HG02938 (cell line): ENCODE data around the gene MS4A1.
"Not testable (repeated sequence)": the region's sequence is repeated elsewhere in the genome, so short reads cannot be mapped to it uniquely, and the experiment has no call there.

ENCODE experiments used
- ATAC-seq: cut with Tn5 transposase; IDR thresholded peaks from one replicate; pipeline ENCODE4 v1.9.1; 2021; ENCODE audit warnings: mild to moderate bottlenecking, moderate library complexity; ENCODE audit not compliant: unreplicated experiment

The MS4A1 gene

DNA sequence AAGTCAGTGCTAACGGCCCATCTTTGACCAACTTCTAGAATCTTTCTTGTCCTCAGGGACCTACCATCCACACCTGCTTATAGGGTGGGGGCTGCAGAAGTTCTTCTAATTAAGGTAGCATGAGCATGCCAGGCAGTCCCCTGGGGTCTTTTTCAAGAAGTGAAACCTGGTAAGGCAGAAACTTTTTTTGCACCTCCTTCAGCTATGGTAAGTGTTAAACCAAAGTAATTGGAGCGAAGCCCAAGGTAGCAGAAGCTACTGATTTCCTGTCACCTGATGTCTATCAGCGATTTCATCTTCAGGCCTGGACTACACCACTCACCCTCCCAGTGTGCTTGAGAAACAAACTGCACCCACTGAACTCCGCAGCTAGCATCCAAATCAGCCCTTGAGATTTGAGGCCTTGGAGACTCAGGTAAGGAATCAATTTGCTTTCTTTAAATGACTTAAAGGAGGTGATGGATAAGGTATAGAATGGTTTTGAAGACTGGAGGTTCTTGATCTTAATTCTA, at the start of gene MS4A1:
MS4A1 (plus strand) TSS at position 317 of the 512 bp plus-strand sequence. CDS start 6,528 bp downstream, outside the sequence.
- peak; percentile 86 for ATAC-seq

DNA sequence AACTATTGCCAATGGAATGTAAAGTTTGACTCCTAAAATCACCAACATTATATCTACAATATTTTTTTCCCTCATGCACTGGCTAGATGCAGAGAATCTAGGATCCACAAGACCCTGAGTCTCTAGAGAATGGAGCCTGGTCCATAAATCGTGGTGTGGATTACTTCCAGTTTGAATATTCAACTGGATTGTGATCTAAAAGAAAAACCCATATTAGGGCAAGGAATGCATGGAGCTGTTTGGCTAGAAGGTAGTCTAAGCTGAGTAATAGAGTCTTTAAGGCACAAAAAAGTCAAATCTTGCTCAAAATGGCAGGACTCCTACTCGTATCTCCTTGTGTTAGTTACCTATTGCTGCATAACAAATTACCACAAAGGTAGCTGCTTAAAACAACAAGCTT, 35.6 kb upstream of the MS4A1 start:
- ATAC-seq: no peak

DNA sequence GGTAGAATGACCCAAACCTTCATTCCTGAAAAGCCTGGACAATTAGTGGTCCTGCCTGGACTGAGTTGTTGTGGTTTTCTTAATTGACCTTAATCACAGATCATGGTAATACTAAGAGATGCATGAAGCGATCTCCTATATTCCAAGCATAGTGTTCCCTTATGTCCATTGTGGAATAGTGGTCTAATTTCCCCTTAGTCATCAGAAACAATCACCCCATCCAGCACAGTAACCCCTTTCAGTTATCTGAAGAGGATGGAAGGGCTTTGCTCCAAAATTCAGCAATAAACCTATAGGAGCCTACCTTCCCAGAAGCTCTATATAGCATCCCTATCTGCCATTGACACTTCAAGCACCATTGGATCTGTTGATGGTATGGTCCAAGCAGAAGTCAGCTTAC, 33.0 kb upstream of the MS4A1 start:
- no peak for ATAC-seq

DNA sequence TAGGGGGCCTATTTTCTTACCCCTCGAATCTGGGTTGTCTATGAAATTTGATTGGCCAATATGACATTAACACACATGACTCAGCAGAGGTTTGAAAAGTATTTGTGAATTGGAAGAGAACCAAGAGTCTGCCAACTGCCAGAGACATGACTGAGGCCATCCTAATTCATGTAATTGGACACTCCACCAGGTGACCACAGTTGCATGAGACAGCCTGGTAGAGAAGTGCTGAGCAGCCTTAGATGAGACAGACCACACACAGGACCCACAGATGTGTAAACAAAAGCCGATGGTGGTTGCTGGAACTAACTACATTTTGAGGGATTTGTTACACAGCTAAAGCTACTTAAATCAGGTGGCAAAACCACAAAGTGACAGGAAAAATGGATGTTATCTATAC, 27.1 kb upstream of the MS4A1 start:
- no peak for ATAC-seq

DNA sequence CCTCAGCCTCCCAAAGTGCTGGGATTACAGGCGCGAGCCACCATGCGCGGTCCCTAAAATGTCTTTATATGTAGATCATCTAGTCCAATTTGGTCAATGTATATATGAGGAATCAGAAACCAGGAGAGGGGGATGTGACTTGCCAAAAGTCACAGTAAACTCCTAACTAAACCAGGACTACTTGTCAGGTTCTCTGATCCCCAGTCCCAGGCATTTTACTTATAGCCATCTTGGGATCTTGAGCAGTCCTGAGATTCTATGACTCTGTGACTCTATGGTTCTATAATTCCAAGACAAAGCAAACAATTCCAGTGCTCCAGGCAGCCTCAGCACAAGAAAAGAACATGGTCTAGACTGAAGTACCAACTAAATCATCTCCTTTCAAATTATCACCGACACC, 26.4 kb upstream of the MS4A1 start, which contains the start of gene MS4A5:
MS4A5 (plus strand) TSS at position 301 of the 400 bp plus-strand sequence. CDS start 103 bp downstream, outside the sequence.
- no peak for ATAC-seq

DNA sequence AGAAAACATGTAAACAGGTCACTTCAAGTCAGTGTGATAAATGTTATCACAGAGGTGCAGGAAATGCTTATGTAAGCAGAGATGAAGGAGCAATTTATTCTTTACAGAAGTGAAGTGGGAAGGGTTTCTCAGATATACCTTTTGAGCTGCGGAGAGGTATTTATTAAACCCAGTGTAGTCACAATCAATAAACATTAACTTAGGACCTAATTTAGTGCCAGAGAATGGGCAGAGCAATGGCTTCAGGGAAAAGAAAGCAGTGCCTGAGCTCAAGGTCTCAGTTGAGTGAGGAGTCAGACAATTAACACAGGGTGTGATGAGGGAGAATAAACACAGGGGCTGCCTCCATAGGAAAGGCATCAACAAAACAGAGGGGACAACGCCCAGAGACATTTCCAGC, 24.4 kb upstream of the MS4A1 start:
- ATAC-seq: no peak

DNA sequence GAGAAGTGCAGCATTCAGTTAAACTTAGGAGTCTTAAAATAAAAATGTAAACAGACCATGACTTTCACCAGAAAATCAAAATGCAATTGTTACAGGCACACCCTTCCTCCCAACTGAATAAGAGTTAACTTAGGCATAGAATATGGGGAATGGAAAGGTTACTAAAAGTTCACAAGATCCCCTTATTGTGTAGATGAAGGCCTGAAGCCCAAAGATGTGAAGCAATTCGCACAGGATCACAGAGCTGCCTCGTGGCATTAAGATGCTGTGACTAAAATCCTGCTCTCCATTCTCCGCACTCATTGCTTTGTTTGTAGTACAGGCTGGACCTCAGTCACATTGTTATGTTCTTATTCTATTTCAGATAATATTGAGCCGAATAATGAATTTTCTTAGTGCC, 22.2 kb upstream of the MS4A1 start:
- ATAC-seq: no peak

DNA sequence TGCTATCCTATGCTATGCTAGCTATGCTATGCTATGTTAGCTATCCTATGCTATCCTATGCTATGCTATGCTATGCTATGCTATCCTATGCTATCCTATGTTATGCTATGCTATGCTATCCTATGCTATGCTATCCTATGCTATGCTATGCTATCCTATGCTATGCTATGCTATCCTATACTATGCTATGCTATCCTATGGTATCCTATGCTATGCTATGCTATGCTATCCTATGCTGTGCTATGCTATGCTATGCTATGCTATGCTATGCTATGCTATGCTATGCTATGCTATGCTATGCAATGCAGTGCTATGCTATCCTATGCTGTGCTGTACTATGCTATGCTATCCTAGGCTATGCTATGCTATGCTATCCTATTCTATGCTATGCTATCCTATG, 8.6 kb upstream of the MS4A1 start:
- no peak for ATAC-seq

DNA sequence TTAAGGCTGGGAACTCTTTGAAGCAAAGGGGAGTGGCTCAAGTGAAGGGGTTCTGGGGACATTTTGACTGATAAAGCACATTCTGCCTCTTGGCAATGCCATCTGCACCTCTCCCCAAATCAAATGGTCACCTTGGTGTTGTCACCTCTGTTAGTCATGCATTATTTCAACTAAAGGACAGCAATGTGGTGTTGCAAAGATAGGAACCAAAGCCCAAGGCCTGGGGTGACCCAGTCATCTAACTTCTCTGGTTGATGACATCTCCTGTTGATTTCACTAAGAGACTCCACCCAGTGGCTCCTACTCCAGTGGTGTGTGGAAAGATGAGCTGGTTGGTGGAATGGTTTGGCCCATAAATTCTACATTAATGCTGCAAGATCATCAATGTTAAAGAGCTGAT, 7.8 kb upstream of the MS4A1 start:
- ATAC-seq: no peak

DNA sequence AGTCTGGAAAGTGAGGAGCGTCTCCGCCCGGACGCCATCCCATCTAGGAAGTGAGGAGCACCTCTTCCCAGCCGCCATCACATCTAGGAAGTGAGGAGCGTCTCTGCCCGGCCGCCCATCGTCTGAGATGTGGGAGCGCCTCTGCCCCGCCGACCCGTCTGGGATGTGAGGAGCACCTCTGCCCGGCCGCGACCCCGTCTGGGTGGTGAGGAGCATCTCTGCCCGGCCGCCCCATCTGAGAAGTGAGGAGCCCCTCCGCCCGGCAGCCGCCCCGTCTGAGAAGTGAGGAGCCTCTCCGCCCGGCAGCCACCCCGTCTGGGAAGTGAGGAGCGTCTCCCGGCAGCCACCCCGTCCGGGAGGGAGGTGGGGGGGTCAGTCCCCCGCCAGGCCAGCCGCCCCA, 4.5 kb upstream of the MS4A1 start:
- not testable (repeated sequence) for ATAC-seq

DNA sequence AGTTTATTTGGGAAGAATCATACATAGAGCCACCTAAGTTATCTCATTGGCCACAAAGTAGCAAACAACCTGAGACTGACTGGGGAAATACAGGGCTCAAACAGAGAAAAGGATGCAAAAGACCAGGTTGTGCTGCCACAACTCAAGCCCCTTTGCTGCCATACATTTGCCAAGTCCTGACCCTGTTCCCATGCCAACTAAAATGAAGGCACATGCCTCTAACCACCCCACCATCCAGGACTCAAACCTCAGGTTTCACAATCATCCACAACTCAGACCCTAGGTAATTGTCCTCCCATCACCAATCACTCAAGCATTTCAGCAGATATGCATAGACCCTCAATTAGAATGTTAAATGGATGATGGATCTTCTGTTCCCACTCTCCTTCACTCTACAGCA, 1.4 kb upstream of the MS4A1 start:
- no peak for ATAC-seq

DNA sequence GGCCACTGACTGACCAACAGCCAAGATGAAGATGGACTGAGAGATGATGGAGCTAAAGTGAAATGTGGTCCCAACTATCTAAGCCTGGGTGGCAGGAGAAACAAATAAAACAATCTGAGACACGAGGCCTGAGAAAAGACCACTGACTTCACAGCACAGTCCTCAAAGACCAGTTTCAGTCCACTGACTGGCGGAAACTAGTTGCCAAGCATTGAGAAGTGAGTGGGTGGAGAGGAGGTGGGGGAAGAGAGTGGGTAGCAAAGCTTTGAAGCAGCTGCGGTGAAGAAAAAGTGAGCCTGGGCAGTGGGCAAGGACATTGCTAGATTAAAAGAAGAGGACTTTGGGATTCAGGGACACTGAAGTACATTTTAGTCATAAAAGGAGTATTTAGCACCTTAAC, 1.9 kb downstream of the MS4A1 start:
- ATAC-seq: peak; percentile 34

DNA sequence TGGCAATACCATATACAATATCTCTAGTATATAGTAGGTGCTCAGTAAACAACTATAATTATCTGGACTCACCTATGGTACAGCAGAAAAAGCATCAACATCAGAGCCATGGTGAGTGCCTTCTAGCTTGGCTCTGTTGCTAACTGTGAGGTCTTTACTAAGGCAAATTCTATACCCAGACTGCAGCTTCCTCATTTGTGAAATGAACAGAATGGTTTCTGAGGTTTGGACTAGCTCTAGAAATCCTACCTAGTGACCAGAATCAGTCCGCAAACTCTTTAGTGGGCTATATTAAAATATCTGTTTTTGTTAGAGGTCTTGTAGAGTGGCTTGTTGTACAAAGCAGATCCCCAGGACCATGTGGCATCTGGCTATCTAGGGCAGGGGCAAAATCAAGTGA, 3.7 kb downstream of the MS4A1 start:
- ATAC-seq: no peak

DNA sequence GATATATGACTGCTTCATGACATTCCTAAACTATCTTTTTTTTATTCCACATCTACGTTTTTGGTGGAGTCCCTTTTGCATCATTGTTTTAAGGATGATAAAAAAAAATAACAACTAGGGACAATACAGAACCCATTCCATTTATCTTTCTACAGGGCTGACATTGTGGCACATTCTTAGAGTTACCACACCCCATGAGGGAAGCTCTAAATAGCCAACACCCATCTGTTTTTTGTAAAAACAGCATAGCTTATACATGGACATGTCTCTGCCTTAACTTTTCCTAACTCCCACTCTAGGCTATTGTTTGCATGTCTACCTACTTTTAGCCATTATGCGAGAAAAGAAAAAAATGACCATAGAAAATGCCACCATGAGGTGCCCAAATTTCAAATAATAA, 13.2 kb downstream of the MS4A1 start:
- no peak for ATAC-seq

DNA sequence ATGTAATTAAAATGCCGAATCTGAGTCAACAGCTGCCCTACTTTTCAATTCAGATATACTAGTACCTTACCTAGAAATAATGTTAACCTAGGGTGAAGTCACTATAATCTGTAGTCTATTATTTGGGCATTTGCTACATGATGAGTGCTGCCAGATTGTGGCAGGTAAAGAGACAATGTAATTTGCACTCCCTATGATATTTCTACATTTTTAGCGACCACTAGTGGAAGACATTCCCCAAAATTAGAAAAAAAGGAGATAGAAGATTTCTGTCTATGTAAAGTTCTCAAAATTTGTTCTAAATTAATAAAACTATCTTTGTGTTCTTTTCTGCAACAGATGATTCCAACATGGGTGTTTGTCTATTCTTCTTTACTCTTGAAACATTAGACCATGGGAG, 14.1 kb downstream of the MS4A1 start:
- no peak for ATAC-seq

DNA sequence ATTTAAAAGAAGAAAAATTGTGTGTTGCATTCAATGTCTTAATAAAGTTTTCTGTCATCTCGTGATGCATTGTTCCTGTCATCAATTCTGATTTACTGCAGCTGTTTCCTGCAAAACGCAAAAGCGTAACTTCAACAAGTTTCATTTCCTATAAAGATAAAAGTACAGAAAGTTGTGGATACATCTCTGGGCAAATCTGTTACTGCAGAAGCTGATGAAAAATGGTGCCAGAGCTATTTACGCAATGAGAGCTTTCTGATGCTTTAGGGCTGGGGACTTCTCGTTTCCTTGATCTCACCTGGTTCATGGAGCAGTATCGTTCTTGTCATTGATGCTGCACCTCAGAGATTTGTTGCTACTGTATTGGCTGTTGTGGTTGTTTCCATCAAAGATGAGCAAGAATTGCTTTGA, 21.4 kb downstream of the MS4A1 start:
- peak; percentile 54 for ATAC-seq

DNA sequence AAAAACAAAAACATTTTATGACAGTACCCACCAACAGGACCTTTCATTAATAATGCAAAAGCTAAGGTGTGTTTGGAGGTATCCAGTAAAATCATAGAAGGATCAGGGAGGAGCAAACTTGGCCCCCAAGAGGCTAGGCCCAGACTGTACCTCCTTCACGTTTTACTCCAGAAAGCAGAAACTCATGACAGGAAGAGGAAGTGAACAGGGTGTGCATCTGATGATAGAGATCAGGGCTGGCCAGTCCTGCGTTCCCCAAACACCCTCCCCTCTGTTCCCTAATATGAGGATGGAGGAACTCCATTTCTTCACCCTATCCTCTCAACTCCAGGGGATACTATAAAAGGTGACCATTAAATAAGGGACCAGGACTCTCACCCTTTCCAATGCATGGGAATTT, 26.7 kb downstream of the MS4A1 start:
- peak; percentile 44 for ATAC-seq

DNA sequence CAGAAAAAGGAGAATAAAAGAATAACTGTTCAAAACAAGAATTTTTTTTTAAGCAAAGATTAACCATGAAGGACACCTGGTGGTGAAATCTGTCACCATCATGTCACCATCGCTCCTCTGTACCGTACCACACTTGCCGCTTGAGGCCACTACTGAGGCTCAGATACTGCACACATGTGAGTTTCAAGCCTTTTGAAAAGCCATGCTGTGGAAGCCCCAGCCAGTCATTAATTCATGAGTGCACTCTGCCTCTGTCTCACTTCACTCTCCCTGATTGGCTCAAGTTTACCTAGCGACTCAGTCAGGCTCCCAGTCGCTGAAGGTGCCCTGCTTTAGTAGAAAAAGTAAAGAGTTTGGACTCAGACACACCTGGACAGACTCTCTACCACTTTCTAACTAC, 30.3 kb downstream of the MS4A1 start:
- peak; percentile 98 for ATAC-seq

DNA sequence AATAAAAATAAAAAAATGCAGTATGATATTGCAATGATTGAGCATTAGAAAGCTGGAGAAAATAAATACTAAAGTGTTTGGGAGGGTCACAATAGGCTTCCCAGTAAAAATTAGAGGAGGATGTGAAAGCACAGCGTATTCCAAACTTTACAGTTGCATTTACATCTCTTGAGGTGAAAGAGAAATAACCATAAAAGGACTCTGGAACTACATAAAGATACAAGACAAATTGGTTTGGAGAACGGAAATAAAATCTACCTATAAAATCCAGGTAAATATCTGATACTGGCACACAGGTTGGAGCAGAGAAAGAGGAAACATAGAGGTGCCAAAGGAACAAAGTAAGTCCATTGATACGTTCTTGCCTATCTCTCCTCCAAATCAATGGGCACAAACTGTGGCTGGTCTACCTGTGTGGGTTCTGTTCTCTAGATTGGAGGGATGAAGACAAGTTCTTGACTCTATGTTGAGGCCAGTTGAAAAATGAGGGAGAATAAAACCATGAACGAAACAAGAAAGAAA, 36.9 kb downstream of the MS4A1 start, which contains the start of gene MS4A12:
MS4A12 (plus strand) TSS at position 291 of the 522 bp plus-strand sequence. CDS start 4,541 bp downstream, outside the sequence.
- ATAC-seq: no peak

DNA sequence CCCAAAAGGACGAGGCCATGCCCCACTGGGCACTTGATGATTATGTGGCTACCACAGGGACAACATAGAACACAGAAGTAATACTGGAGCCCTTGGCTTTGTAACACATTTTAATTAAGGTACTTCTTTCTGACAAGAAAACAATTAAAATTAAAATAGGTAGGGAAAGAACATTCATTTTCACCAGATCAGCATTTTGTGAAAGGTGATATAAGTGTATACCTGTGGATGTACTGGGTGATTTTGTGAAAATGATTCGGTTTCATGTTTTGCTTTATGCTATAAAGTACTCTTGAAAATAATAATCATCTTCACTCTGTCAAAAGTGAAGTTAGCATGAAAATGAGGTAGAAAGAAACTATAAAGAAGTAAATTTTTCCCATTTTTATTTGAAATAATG, 37.8 kb downstream of the MS4A1 start:
- ATAC-seq: no peak

DNA sequence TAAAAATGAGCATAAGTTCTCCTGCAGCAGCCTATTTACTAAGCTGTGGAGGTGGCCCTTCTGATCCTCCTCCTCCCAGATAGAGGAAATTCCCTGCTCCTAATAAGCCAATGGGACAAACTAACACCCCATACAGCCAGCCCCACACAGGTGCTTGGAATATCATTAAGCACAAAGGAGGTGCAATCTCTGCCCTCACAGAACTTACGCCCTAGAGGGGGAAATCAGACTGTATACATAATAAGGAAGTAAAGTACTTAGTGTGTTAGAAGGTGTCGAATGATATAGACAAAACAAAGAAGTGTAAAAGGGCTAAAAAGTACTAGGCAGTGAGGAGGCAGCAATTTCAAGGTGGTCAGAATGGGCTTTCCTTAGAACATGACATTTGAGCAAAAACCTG, 42.8 kb downstream of the MS4A1 start:
- peak; percentile 24 for ATAC-seq

DNA sequence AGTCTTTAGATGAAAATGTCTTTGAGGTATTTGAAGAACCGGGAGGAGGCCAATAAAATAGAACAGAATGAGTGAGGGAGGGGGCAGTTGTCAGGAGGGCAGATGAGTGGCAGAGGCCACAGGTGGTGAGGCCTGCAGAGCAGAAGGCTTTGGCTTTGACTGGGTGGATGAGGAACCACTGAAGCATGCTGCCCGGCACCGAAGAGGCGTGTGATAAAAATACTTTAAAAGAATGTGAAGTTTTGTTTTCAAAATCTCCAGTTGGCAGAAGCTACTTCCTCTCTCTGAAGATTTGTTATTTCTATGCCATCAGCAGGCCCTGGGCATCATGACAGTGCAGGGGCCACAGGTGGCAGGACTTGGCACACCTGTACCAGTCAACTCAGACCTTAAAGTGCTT, 43.2 kb downstream of the MS4A1 start:
- ATAC-seq: peak; percentile 50

DNA sequence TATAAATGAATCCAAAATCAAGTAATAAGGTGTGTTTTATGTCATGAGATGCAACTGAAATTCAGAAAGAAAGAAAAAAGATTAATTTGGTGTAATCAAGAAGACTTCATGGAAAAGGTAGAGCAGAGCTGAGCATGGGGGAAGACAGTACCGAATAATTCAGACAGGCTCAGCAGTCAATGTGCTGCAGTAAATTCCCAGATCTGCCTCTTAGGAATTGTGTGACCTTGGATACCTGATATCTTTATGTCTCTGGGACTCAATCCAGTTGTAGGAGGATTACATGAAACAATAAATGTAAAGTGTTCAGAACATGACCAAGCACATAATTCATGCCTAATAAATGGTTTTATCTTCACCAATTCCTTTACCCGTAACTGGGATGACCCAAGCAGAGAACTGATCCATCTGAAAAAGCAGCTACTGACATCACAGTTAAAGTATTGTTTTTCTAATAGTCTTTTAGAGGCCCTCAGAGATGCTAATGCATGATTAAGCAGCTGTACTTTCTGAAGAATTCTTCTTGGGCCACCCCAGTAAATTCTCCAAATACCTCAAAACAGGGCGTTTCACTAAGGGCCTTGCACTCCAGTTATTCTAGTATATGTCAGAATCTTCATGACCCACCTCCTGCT, 44.7 kb downstream of the MS4A1 start:
- ATAC-seq: no peak
